GM23338 (cell line): ENCODE measurements around the gene EXOC4. TPM values are rescaled to one million over a fixed set of nuclear protein-coding genes. Genes with fewer than 3 reads are reported as not detected.

Experiments used
- ATAC-seq: fragments of 200-7000 bp; cut with Tn5 transposase; 3 replicates; pipeline ENCODE4 v1.9.1; 2020
- DNase-seq: peaks from one replicate; pipeline ENCODE4 v3.0.0-alpha.2; 2015; ENCODE audit warnings: low spot score
- H2AFZ ChIP-seq: fragments of 200-600 bp; sonication (generic); 2 replicates; pipeline ENCODE4 v1.8.0; 2016; ENCODE audit warnings: antibody characterized with exemption, mild to moderate bottlenecking, moderate library complexity
- H3F3A ChIP-seq: fragments of 200-600 bp; sonication (generic); replicated peaks from 2 replicates; pipeline ENCODE4 v1.8.0; 2017; ENCODE audit warnings: antibody characterized with exemption, mixed run types, low read depth
- H3K27ac ChIP-seq: fragments of 200-600 bp; sonication (generic); 2 replicates; pipeline ENCODE4 v1.6.1; 2016; ENCODE audit warnings: low read depth
- H3K27me3 ChIP-seq: fragments of 200-600 bp; sonication (generic); 2 replicates; pipeline ENCODE4 v1.8.0; 2016; ENCODE audit warnings: mild to moderate bottlenecking, mixed run types, moderate library complexity; ENCODE audit not compliant: insufficient read depth
- H3K36me3 ChIP-seq: fragments of 200-600 bp; sonication (generic); 2 replicates; pipeline ENCODE4 v1.8.0; 2016; ENCODE audit warnings: mild to moderate bottlenecking; ENCODE audit not compliant: insufficient read depth
- H3K4me1 ChIP-seq: fragments of 200-600 bp; sonication (generic); 2 replicates; pipeline ENCODE4 v1.8.0; 2016; ENCODE audit warnings: mild to moderate bottlenecking, moderate library complexity; ENCODE audit not compliant: insufficient read depth
- H3K4me2 ChIP-seq: fragments of 200-600 bp; sonication (generic); 2 replicates; pipeline ENCODE4 v1.7.1; 2017; ENCODE audit warnings: mixed run types
- H3K4me3 ChIP-seq: fragments of 200-600 bp; sonication (generic); 2 replicates; pipeline ENCODE4 v1.6.1; 2016; ENCODE audit warnings: mixed run types
- H3K79me2 ChIP-seq: fragments of 200-600 bp; sonication (generic); replicated peaks from 2 replicates; pipeline ENCODE4 v1.8.0; 2017; ENCODE audit warnings: mild to moderate bottlenecking; ENCODE audit not compliant: insufficient read depth
- H3K9me2 ChIP-seq: fragments of 200-600 bp; sonication (generic); 2 replicates; pipeline ENCODE4 v1.8.0; 2017; ENCODE audit not compliant: insufficient read depth
- H4K20me1 ChIP-seq: fragments of 200-600 bp; sonication (generic); replicated peaks from 2 replicates; pipeline ENCODE4 v1.8.0; 2017; ENCODE audit warnings: mild to moderate bottlenecking; ENCODE audit not compliant: insufficient read depth
- H3K27ac Mint-ChIP-seq: 2 replicates; pipeline ENCODE4 v1.8.0; 2020; ENCODE audit warnings: inconsistent platforms, mild to moderate bottlenecking, moderate library complexity, mixed read lengths
- H3K27me3 Mint-ChIP-seq: 3 replicates; pipeline ENCODE4 v1.8.0; 2022; ENCODE audit warnings: low read depth, mild to moderate bottlenecking, moderate library complexity, mixed read lengths, inconsistent platforms; ENCODE audit not compliant: insufficient read depth, poor library complexity
- H3K36me3 Mint-ChIP-seq: 3 replicates; pipeline ENCODE4 v1.8.0; 2021; ENCODE audit warnings: low read depth, mild to moderate bottlenecking, inconsistent platforms, moderate library complexity, mixed read lengths
- H3K4me1 Mint-ChIP-seq: 3 replicates; pipeline ENCODE4 v1.8.0; 2020; ENCODE audit warnings: mild to moderate bottlenecking, inconsistent platforms, mixed read lengths
- H3K4me3 Mint-ChIP-seq: 3 replicates; pipeline ENCODE4 v1.8.0; 2021; ENCODE audit warnings: moderate library complexity, mild to moderate bottlenecking, inconsistent platforms, mixed read lengths
- H3K9me3 Mint-ChIP-seq: 3 replicates; pipeline ENCODE4 v1.8.0; 2020; ENCODE audit warnings: moderate library complexity, mild to moderate bottlenecking, inconsistent platforms, mixed read lengths
- CREB1 ChIP-seq: fragments of 250-450 bp; sonication (Bioruptor Pico); IDR thresholded peaks from 2 replicates; pipeline ENCODE4 v1.5.0; 2020; ENCODE audit warnings: low read depth, mild to moderate bottlenecking, moderate library complexity
- CTCF ChIP-seq, 2 experiments: fragments of 200-600 bp in 1 of 2; sonication (generic) in 1 of 2; conservative IDR thresholded peaks; 2 replicates each; pipeline versions ENCODE4 v1.5.1 to v1.6.1; 2016 to 2017; ENCODE audit warnings: antibody characterized with exemption in 2 of 2, low read depth in 2 of 2, mild to moderate bottlenecking in 2 of 2, moderate library complexity in 1 of 2
- ETS1 ChIP-seq: IDR thresholded peaks from 2 replicates; pipeline ENCODE4 v1.6.1; 2016; ENCODE audit warnings: antibody characterized with exemption
- EZH2 ChIP-seq: fragments of 200-600 bp; sonication (generic); IDR thresholded peaks from one replicate; pipeline ENCODE4 v1.8.0; 2017; ENCODE audit warnings: antibody characterized with exemption, mild to moderate bottlenecking, low read depth; ENCODE audit not compliant: unreplicated experiment
- EZH2phosphoT487 ChIP-seq: fragments of 200-600 bp; sonication (generic); IDR thresholded peaks from one replicate; pipeline ENCODE4 v1.8.1; 2018; ENCODE audit warnings: antibody characterized with exemption; ENCODE audit not compliant: unreplicated experiment
- JUNB ChIP-seq: IDR thresholded peaks from one replicate; pipeline ENCODE4 v1.6.1; 2016; ENCODE audit warnings: antibody characterized with exemption; ENCODE audit not compliant: unreplicated experiment
- NANOG ChIP-seq: IDR thresholded peaks from 2 replicates; pipeline ENCODE4 v1.6.1; 2016; ENCODE audit warnings: antibody characterized with exemption, borderline replicate concordance
- POLR2AphosphoS5 ChIP-seq: IDR thresholded peaks from 2 replicates; pipeline ENCODE4 v1.6.1; 2016; ENCODE audit warnings: antibody characterized with exemption, low read depth
- STAT1 ChIP-seq: IDR thresholded peaks from one replicate; pipeline ENCODE4 v1.6.1; 2016; ENCODE audit warnings: antibody characterized with exemption; ENCODE audit not compliant: unreplicated experiment
- ZNF114 ChIP-seq: fragments of 250-450 bp; sonication (Bioruptor Pico); IDR thresholded peaks from 2 replicates; pipeline ENCODE4 v1.5.0; 2020; ENCODE audit warnings: mild to moderate bottlenecking, moderate library complexity
- ZNF331 ChIP-seq: fragments of 250-450 bp; sonication (Bioruptor Pico); IDR thresholded peaks from 2 replicates; pipeline ENCODE4 v1.5.0; 2020; ENCODE audit warnings: low read depth, mild to moderate bottlenecking, moderate library complexity
- polyA plus RNA-seq: library from polyadenylated mRNA; unstranded; fragments of >200 nt; fragmentation: Nextera tagmentation; extraction: Ambion mirVana; gene quantifications from 2 replicates; pipeline ENCODE4 v1.2.1, GENCODE V29; 2016
- total RNA-seq: library from RNA; depleted of rRNA; stranded (reverse); fragments of >200 nt; shearing (Covaris generic); gene quantifications from 2 replicates; pipeline ENCODE4 v1.2.3, GENCODE V29; 2014
- TF ChIP-seq, protein P1 (sequence below): fragments of 250-450 bp; sonication (Bioruptor Pico); IDR thresholded peaks from 2 replicates; pipeline ENCODE4 v1.5.0; 2020; ENCODE audit warnings: mild to moderate bottlenecking, moderate library complexity
- TF ChIP-seq, protein P2 (sequence below): IDR thresholded peaks from one replicate; pipeline ENCODE4 v1.6.1; 2018; ENCODE audit warnings: antibody characterized with exemption; ENCODE audit not compliant: unreplicated experiment

EXOC4 gene
- total and polyA plus RNA-seq, 2 experiments from 2014 or later: 37.5 to 52.7 TPM

DNA sequence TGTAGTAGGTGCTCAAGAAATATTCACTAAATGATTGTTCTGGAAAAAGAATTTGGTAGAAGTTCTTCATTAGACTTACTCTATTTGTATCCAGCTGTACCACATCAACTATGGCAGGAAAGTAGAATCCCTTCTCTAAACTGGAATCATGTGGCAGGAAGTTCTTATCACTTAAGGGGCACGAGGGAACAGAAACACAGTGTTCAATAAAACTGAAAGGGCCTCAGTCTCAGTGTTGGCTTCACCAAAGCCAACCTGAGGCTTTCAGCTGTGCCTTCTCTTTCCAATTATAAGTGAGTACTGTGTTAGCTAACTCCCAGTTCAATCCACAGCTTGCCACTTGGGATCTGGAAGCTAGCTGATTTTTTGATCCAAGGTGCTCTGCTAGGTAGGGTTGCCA is 616.7 kb downstream of the EXOC4 start:
- Histone ChIP-seq H4K20me1 (no peaks in the 10 kb centered on the region), H3K79me2 (no peaks in the 10 kb centered on the region), H3K4me2 (no peak overlapping the region), H3K9me2 (no peaks in the 10 kb centered on the region), H3K27ac (no peak overlapping the region), H3F3A (no peaks in the 10 kb centered on the region), H3K4me1 (0 out of 2 replicates have a peak, but pooled peaks cover 5% of the 10 kb centered on the region), H3K4me3 (no peak overlapping the region), H2AFZ (no peak overlapping the region), H3K36me3 (no peaks in the 10 kb centered on the region), H3K27me3 (no peaks in the 10 kb centered on the region)
- Mint-ChIP-seq H3K9me3 (no peaks in the 10 kb centered on the region), H3K27ac (no peak overlapping the region), H3K36me3 (no peaks in the 10 kb centered on the region), H3K4me3 (no peak overlapping the region), H3K4me1 (peaks cover 20% of the 10 kb centered on the region; the same call in 2 of the 3 replicates), H3K27me3 (no peaks in the 10 kb centered on the region)
- ATAC-seq (no peak), DNase-seq (no peak)
- TF ChIP-seq, protein P1, sequence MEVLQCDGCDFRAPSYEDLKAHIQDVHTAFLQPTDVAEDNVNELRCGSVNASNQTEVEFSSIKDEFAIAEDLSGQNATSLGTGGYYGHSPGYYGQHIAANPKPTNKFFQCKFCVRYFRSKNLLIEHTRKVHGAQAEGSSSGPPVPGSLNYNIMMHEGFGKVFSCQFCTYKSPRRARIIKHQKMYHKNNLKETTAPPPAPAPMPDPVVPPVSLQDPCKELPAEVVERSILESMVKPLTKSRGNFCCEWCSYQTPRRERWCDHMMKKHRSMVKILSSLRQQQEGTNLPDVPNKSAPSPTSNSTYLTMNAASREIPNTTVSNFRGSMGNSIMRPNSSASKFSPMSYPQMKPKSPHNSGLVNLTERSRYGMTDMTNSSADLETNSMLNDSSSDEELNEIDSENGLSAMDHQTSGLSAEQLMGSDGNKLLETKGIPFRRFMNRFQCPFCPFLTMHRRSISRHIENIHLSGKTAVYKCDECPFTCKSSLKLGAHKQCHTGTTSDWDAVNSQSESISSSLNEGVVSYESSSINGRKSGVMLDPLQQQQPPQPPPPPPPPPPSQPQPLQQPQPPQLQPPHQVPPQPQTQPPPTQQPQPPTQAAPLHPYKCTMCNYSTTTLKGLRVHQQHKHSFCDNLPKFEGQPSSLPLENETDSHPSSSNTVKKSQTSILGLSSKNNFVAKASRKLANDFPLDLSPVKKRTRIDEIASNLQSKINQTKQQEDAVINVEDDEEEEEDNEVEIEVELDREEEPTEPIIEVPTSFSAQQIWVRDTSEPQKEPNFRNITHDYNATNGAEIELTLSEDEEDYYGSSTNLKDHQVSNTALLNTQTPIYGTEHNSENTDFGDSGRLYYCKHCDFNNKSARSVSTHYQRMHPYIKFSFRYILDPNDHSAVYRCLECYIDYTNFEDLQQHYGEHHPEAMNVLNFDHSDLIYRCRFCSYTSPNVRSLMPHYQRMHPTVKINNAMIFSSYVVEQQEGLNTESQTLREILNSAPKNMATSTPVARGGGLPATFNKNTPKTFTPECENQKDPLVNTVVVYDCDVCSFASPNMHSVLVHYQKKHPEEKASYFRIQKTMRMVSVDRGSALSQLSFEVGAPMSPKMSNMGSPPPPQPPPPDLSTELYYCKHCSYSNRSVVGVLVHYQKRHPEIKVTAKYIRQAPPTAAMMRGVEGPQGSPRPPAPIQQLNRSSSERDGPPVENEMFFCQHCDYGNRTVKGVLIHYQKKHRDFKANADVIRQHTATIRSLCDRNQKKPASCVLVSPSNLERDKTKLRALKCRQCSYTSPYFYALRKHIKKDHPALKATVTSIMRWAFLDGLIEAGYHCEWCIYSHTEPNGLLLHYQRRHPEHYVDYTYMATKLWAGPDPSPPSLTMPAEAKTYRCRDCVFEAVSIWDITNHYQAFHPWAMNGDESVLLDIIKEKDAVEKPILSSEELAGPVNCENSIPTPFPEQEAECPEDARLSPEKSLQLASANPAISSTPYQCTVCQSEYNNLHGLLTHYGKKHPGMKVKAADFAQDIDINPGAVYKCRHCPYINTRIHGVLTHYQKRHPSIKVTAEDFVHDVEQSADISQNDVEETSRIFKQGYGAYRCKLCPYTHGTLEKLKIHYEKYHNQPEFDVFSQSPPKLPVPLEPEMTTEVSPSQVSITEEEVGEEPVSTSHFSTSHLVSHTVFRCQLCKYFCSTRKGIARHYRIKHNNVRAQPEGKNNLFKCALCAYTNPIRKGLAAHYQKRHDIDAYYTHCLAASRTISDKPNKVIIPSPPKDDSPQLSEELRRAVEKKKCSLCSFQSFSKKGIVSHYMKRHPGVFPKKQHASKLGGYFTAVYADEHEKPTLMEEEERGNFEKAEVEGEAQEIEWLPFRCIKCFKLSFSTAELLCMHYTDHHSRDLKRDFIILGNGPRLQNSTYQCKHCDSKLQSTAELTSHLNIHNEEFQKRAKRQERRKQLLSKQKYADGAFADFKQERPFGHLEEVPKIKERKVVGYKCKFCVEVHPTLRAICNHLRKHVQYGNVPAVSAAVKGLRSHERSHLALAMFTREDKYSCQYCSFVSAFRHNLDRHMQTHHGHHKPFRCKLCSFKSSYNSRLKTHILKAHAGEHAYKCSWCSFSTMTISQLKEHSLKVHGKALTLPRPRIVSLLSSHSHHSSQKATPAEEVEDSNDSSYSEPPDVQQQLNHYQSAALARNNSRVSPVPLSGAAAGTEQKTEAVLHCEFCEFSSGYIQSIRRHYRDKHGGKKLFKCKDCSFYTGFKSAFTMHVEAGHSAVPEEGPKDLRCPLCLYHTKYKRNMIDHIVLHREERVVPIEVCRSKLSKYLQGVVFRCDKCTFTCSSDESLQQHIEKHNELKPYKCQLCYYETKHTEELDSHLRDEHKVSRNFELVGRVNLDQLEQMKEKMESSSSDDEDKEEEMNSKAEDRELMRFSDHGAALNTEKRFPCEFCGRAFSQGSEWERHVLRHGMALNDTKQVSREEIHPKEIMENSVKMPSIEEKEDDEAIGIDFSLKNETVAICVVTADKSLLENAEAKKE: no peak
- TF ChIP-seq CTCF (conservative IDR thresholded peaks at IDR 0.05; ENCODE audit: low read depth in 2 of 2) (no peak), ETS1 (no peak), ZNF114 (CRISPR knock-in tag) (no peak), JUNB (no peak), ZNF331 (no peak), STAT1 (no peak), EZH2phosphoT487 (no peak), EZH2 (no peak), CREB1 (CRISPR knock-in tag) (no peak), POLR2AphosphoS5 (no peak), NANOG (no peak)
- TF ChIP-seq, protein P2, sequence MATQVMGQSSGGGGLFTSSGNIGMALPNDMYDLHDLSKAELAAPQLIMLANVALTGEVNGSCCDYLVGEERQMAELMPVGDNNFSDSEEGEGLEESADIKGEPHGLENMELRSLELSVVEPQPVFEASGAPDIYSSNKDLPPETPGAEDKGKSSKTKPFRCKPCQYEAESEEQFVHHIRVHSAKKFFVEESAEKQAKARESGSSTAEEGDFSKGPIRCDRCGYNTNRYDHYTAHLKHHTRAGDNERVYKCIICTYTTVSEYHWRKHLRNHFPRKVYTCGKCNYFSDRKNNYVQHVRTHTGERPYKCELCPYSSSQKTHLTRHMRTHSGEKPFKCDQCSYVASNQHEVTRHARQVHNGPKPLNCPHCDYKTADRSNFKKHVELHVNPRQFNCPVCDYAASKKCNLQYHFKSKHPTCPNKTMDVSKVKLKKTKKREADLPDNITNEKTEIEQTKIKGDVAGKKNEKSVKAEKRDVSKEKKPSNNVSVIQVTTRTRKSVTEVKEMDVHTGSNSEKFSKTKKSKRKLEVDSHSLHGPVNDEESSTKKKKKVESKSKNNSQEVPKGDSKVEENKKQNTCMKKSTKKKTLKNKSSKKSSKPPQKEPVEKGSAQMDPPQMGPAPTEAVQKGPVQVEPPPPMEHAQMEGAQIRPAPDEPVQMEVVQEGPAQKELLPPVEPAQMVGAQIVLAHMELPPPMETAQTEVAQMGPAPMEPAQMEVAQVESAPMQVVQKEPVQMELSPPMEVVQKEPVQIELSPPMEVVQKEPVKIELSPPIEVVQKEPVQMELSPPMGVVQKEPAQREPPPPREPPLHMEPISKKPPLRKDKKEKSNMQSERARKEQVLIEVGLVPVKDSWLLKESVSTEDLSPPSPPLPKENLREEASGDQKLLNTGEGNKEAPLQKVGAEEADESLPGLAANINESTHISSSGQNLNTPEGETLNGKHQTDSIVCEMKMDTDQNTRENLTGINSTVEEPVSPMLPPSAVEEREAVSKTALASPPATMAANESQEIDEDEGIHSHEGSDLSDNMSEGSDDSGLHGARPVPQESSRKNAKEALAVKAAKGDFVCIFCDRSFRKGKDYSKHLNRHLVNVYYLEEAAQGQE: no peak
